NCI-H2107 treated with DMSO at 0.1 percent for 48 hours (cell line): ENCODE measurements around the gene DPP6.

ENCODE experiments used
- DNase-seq: peaks from one replicate; lab custom pipeline; 2025; ENCODE audit not compliant: unreplicated experiment; lab: John Stamatoyannopoulos, UW

Gene DPP6

DNA sequence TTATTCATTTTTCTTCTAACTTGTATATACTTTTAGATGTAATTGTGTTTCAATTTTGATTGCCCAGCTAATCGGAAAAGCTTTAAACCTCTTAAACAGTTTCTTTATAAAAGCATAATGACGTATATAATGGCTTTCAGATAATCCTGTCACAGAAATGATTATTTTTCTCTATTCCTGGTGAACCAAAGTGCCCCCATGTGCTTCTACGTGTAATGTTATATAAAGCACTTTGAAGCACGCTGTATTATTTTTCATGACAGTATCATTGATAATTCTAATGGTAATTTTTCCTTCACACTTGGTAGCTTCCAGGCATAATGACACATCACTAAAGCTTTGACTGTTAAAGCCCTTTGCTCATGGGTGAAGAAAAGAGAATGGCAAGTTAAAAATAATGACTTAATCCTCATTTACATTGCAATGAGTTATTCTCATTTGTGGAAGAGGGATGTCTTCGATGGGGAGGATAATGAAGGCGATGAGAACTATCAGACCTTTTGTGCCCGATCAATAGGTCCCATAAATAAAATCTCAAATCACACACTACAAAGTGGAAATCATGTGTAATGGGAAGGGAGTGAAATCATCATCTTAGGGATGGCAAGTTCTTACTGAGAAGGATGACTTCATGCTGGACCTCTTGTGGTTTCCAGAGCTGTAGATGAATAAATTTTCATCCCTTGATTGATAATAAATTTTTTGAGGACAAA lies 460.1 kb downstream of the DPP6 start:
- no peak for DNase-seq

DNA sequence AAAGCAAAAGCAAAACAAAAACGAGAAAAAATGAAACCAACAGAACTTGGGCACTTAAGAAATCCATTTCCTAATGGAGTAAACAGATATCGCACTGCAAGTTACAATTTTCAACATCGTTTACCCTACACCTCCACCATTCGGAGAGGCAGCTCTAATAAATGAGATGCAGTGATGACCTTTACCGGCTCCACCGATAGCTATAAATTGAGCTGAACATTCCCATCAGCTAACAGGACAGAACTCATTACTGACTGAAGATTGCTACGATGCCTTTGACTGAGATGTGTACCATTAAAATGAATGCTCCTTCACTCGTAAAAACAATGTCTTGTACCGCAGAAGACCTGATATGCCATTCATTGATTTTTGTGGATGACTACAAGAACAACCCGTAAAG lies 465.6 kb downstream of the DPP6 start:
- DNase-seq, result no peak

DNA sequence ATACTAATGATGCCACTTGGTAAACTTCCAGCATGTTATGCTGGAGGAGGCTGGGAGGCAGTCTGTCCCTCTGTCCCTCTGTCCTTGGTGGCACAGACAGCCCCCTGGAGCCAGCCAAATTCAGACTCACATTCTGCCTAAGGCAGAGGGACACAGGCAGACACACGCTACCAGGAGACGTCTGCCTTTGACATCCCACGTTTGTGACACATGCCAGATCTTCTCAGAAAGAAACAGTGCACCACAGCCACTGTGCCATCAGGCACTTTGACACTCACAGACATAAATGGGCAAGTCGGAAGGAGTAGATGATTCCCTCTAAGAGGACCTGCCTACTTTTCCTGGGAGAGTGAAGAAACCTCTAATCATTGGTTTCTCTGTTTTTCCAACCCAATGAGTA lies 467.0 kb downstream of the DPP6 start:
- no peak for DNase-seq

DNA sequence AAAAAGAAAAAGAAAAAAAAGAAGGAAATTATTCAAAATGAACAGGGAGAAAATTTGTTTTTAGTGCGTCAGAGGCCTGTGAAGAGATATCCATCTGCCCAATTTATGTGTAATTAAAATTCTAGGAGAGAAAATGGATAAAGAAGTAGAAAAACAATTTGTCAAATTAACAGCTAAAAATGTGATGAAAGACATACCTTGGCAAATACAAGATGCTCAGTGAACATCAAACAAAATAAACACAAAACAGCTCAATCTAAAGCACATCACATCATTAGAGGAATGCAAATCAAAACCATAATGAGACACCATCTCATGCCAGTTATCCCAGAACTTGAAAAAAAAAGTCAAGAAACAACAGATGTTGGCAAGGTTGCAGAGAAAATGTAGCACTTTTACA lies 477.9 kb downstream of the DPP6 start:
- DNase-seq, result no peak

DNA sequence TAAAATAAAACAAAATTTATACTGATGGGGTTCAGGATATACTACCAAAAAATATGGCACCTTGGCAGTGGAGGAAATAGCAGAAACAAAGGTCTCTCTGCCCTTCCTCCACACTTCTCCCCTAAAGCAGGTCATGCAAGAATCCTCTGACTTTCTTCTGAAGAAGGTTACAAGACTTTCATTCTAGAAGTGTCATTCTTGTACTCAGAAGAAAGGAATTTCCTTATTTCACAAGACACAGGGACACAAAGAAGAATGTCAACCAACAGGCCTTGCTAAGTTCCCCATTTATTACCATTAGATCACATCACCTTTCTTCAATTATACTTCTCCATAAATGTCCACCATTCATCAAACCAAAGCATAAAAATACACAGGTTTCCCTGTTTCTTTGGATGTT lies 480.6 kb downstream of the DPP6 start:
- DNase-seq, result no peak

DNA sequence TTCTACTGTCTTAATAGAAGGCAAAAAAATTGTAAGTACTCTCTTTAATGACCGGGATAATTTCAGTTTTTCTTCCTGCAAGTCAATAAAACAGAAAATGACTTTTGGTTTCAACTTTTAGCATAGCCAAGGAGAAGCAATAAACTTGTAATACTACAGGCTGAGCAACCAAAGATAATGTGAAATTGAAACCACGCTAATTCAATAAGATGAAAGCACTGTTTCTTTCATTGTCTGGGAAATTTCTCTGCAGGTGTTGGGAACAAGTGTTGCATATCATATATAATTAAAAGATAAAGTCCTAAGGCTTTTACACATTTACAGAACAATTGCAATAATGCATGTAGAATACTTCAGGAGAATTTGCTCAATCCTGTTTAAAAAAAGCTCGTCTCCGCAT lies 488.4 kb downstream of the DPP6 start:
- DNase-seq, result peak; percentile 19

DNA sequence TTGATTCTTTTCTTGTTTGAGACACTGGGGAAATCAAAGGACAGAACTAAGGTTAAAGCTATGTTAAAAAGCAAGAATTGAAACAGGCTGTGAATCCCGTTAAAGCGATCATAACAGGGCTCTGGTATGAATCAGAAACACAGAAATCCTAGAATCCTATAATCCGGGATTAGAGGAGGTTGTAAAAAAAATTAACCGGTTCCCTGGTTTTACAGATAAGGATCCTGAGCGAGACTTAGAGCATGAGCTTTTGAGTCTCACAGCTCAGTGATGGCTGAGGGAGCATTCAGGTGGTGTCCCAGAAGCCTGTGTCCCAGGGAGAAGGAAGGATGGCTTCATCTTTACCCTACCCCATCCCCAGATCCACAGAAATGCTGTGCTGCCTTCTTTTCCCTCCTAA lies 489.4 kb downstream of the DPP6 start:
- no peak for DNase-seq

DNA sequence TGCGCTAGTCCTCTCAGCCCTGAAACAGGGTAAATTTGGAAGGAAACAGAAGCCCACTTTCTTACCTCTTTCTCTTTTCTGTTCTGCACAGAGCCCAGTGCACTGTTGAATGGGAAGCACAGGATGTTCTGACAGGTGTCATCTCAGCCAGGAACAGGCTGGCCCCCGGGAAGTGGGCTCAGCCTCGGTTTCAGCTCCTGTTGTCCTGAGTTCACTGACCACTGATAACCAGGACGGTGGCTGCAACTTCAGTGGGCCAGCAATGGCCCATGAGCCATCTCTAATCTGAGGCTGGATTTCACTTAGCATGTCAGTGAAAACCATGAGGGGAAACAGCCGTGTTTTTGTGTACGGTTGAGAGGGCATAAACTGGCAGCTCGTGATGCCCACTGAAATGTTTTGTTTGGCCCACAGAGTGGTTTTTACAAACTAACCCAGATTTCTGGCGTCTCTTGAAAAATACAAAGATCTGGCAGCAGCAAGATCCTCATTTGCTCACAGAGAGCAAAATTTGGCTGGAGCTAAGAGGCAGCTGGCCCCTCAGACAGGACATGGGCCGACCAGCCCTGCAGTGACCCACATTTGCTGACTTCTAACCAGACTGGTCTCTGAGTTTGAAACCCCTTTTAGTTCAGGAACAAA lies 494.9 kb downstream of the DPP6 start:
- no peak for DNase-seq

DNA sequence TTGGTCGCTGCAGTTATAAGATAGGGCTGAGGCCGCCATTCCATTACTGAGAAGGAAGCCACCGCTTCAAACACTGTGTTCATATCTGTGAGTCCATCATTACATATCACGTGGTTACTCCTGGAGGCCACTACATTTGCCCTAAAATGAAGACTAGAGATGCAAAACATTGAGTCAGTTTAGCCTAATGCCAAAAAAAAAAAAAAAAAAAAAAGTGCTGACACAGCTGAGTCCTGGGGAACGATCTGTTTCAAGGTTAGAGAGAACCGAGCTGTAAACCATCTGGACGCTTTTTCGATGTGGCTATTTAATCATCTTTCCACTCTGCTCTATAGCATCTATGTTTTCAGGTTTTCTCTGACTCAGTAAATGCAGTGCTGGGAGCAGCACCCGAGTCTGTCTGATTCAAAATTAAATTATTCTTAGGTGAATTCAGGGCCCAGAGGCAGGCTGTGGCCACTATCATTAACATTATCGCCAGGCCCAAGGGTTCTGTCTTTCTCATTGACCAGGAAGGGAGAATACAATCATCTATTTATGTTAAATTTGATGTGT lies 501.6 kb downstream of the DPP6 start:
- no peak for DNase-seq

DNA sequence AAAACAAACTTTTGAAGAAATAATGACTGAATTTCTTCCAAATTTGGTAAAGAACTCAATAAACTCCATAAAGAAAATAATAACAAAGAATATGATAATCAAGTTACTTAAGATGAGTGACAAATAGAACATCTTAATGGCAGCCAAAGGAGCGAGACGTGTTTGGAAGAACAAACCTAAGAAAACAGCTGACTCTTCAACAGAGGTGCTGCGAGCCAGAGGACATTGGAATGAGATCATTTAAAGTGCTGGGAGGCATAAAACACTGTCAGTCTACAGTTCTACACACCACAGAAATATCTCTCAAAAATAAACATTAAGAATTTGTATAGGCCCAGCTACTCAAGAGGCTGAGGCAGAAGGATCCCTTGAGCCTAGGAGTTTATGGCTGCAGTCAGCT lies 507.3 kb downstream of the DPP6 start:
- no peak for DNase-seq

DNA sequence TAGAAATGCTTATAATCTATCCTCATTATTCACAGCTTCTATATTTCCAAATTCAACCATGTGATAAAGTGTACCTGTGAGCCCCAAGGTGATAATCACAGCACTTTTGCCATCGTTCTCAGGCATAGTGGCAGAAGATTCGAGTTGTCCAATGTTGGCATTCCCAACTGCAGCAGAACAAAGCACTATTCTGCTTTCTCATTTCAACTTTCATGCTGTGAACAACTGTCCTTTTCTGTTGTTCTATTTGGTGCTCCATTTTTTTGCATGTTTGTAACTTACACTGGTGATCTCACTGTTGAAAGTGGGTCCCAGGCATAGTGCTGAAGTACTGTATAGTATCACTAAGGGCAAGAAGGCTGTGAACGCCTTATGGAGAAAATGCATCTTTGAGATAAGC lies 512.5 kb downstream of the DPP6 start:
- DNase-seq, result no peak

DNA sequence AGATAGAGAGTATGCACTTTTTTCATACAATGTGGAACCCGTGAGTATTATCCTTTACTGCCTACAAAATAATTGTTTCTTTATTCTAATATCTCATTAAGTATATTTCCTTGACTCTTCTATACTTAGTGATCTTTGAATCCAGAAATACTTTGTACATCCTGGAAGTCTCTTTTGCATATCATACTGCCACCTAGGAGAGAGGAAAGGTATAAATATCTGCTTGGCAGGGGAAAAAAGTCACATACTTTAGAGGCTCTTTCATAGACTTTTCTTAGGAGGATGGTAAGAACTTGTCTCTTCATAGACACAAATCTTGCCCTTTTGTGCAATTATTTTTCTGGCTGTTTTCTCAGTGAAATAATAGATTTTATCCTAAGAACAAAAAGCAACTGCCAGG lies 514.7 kb downstream of the DPP6 start:
- peak; percentile 6 for DNase-seq

DNA sequence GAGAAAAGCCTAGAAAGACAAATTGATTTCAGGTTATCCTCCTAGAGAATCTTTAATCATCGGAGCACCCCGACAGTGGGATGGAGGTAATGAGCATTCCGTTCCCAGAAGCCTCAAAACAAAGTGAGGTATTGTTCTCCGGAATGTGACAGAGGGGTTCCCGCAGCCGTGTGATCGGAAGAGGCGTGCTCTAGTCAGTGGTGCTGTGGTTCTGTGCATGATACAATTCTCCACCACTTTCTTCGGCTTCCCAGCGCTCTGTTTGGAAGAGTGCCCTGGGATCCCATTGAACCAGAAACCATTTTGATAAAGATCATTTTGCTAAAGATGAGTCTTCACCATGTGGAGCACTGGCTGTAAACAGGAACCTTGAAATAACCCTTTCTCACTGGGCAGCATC lies 516.1 kb downstream of the DPP6 start:
- no peak for DNase-seq

DNA sequence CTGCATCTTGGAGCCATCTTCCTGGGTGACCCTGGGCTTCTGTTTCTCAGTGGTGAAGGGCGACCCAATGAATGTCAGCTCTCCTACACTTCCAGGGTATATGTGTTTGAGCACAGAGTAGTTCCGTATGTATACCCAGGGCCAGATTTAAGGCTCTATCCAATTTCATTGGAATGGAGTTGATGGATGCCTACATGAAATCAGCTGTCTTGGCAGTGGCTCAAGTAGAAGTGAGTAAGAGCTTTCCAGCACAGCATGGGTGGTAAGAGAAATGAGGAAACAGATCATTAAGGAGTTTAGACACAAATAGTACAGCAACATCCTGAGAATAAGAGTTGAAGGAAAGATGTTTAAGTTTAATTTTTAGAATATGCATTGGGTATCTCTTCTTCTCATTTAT lies 517.7 kb downstream of the DPP6 start:
- DNase-seq, result no peak

DNA sequence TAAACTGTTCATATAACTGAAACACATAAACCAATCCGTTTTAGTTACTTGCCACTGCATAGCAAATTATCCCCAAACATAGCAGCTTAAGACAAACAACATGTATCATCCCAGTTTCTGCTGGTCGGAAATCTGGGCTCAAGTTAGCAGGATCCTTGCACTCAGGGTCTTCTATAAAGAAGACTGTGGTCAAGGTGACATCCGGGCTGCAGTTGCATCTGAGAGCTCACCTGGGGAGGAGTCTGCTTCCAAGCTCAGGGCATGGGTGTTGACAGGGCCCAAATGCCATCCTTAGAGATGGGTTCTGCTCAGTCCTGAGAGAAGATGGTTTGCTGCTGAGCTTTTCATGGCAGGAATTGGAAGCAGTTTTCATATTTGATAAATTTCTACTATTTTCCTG lies 519.6 kb downstream of the DPP6 start:
- no peak for DNase-seq

DNA sequence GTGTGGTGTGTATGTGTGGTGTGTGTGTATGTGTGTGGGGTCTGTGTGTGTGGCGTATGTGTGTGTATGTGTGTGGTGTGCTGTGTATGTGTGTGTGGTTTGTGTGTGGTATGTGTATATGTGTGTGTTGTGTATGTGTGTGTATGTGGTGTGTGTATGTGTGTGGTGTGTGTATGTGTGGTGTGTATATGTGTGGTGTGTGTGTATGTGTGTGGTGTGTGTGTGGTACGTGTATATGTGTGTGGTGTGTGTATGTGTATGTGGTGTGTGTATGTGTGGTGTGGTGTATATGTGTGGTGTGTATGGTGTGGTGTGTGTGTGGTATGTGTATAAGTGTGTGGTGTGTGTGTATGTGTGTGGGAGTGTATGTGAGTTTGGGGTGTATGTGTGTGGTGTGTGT lies 522.0 kb downstream of the DPP6 start:
- DNase-seq, result no peak

DNA sequence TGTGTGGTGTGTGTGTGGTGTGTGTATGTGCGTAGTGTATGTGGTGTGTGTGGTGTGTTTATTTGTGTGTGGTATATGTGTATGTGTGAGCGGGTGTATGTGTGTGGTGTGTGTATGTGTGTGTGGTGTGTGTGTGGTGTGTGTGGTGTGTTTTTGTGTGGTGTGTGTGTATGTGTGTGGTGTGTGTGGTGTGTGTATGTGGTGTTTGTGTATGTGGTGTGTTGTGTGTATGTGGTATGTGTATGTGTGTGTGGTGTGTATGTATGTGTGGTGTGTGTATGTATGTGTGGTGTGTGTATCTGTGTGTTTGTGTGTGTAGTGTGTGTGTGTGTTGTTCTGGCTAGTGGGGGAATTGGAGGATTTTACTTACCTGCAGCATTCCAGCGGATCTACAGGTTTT lies 523.3 kb downstream of the DPP6 start:
- DNase-seq, result no peak

DNA sequence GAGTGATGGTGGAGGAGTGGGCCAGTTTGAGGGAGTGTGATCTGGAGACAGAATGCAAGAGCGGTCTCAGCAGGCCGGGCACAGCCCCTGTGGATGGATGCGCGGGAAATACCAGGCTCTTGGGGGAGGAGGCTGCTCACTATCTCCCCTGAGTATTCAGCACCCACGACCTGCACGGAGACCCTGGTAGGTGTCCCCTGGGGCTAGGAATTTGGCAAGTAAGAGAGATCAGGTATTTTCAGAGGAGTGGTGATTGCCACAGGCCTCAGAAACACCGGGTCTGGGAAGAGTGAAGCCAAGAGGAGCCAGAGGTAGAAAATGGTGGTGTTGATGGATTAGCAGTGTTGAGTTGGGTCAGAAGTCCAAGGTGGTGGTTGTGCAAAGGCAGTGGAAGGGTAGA lies 524.4 kb downstream of the DPP6 start:
- DNase-seq, result no peak

DNA sequence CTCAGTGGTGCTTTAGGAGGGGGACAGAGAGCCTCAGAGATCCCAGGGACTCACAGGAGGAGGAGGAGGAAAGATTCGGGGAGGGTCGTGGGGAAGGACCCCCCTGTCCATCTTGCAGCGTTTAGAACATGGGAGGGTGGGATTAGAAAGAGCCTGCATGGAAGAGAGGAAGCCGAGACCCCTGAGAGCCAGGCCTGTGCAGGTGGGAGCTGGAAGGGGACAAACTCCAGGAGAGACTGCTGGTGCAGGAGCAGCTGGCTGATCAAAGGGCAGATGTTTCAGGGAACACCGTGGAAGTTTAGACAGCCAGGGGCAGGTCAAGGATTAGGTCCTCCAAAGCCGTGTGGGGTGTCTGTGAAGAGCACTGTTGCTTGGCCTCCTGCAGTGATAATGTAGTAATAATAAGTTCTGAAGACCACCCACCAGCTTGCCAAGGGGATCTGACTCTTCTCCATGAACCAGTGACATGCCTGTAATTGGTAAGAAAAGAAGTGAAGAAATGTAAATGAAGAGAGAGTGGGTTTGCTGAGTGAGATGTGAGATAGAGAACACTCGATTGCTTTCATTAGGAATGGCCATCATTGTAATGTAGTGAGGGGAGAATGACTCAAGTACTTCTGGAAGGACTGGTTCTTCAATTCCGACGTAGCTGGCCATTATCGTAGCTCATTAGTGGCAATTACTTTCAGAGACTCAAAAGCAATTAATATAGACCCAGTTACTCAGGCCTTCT lies 525.1 kb downstream of the DPP6 start:
- DNase-seq, result no peak

DNA sequence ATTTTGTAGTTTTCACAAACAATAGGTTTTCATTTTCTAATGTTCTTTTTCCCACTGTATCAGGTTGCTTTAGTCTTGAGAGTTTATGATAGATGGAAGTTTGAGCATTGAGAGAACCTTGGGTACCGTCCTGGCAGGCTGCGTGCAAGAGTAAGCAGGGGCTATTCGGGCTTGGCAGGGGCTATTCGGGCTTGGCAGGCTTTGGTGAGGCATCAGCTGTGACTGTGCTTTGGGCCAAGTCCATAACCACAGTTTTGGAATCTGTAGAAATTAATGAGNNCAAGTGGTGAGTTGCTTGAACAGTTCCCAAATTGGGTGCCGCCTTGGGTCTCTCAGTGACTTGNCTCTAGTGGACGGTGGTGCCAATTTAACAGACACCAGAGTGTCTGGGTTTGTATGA lies 526.1 kb downstream of the DPP6 start:
- DNase-seq, result no peak

DNA sequence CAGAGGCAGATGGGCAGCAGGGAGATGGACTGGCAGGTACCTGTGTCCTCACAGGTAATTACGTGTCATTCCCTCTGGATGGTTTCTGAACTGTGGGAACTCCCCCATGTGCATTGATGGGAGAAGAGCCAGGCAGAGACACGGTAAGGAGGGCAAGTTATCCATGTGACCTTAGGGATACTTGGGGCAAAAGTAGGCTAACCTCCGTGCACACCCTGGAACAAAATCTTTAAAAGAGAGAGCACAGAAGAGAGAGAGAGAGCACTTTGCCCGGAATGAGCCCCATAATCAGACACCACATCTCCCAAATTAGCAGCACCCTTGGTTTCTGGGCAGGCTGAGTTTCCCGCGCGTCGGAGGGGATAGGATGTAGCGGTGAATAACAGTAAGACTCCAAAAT lies 527.5 kb downstream of the DPP6 start:
- no peak for DNase-seq

DNA sequence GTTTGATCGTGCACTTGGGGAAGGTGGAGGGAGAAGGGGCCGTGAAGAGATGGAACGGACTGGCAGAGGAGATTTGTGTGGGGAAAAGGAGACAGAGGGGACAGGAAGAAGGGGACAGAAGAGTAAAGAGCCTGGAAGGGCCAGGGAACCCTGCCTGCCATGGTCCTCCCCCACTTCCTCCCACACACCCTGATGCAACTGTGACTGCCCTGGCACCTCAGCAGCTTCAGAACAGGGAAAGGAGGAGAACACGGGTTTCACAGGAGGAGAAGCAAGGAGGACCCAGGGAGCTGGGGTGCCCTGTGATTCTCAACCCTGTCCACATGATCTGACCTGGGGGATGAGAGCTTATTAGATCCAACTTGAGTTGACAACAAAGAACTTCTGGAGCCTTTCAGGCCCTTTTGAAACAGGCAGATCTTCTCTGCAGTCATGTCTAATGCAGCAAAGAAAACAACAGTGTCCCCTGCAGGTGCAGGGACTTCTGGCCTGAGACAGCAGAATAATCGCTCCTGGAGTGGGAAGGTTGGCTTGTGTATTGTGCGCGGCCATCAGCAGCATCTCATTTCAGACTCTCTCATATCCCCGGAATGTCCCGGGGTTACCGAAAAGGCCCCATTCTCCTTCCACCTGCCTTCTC lies 529.2 kb downstream of the DPP6 start:
- DNase-seq, result no peak
